Lung (tissue), 12 donors: ENCODE data around the gene CENPV. TPM values are rescaled to one million over a fixed set of nuclear protein-coding genes. Genes with fewer than 3 reads are reported as not detected.
"Not testable (repeated sequence)": the region's sequence is repeated elsewhere in the genome, so short reads cannot be mapped to it uniquely, and the experiment has no call there.

Experiments used
- ATAC-seq: fragments of 200-7000 bp; cut with Tn5 transposase; one replicate; pipeline ENCODE4 v1.9.1; 2020; ENCODE audit warnings: moderate number of reproducible peaks; ENCODE audit not compliant: insufficient read depth, low FRiP score
- DNase-seq, 3 donors: peaks; one replicate each; pipeline ENCODE4 v3.0.0-alpha.2; 2013 to 2017
- H3K27ac ChIP-seq, 2 donors: one replicate each; pipeline ENCODE4 v1.5.1; 2013; ENCODE audit warnings: mild to moderate bottlenecking in 2 of 2, moderate library complexity in 2 of 2, control low read depth in 1 of 2, inconsistent platforms in 1 of 2, low read depth in 1 of 2, low read length in 1 of 2
- H3K27me3 ChIP-seq, 3 donors: one replicate each; pipeline ENCODE4 v1.5.1; 2013; ENCODE audit warnings: low read length in 2 of 3; ENCODE audit not compliant: control insufficient read depth in 3 of 3, insufficient read depth in 3 of 3
- H3K36me3 ChIP-seq, 4 donors: one replicate each; pipeline ENCODE4 v1.5.1; 2013; ENCODE audit warnings: low read length in 4 of 4, mild to moderate bottlenecking in 1 of 4, moderate library complexity in 1 of 4; ENCODE audit not compliant: control insufficient read depth in 4 of 4, insufficient read depth in 4 of 4
- H3K4me1 ChIP-seq, 5 donors: one replicate each; pipeline ENCODE4 v1.5.1; 2013; ENCODE audit warnings: low read length in 5 of 5, mild to moderate bottlenecking in 2 of 5, moderate library complexity in 1 of 5; ENCODE audit not compliant: control insufficient read depth in 5 of 5, insufficient read depth in 5 of 5
- H3K4me3 ChIP-seq: one replicate; pipeline ENCODE4 v1.5.1; 2013; ENCODE audit warnings: mild to moderate bottlenecking, control low read depth, moderate library complexity
- H3K9ac ChIP-seq, 2 donors: one replicate each; pipeline ENCODE4 v1.5.1; 2013; ENCODE audit warnings: low read length in 2 of 2, control low read depth in 1 of 2; ENCODE audit not compliant: insufficient read depth in 1 of 2
- H3K9me3 ChIP-seq, 4 donors: one replicate each; pipeline ENCODE4 v1.5.1; 2013; ENCODE audit warnings: low read length in 3 of 4, mild to moderate bottlenecking in 1 of 4, moderate library complexity in 1 of 4; ENCODE audit not compliant: control insufficient read depth in 4 of 4, insufficient read depth in 3 of 4
- CTCF ChIP-seq: IDR thresholded peaks from 2 replicates; pipeline ENCODE4 v1.5.1; 2012; ENCODE audit warnings: mild to moderate bottlenecking; ENCODE audit errors: control extremely low read depth, extremely low read depth
- WGBS, 2 donors: extraction: QIAGEN DNeasy Blood & Tissue Kit; methylation state at CpG; one replicate each; pipeline ENCODE4 v1.1.7; 2013; 5-methylcytosine and 5-hydroxymethylcytosine counted together
- polyA plus RNA-seq, 2 donors: library from polyadenylated mRNA; stranded (reverse); fragments of 200-250 nt; gene quantifications; one replicate each; pipeline ENCODE4 v1.2.1, GENCODE V29; 2013
- total RNA-seq, 2 donors: library from RNA; depleted of rRNA in 1 of 2; stranded (reverse); fragments of >200 nt in 1 of 2; gene quantifications; one replicate each; pipeline ENCODE4 v1.2.1, GENCODE V29; 2014 to 2021
- donor health status: control.
- donor health status: control.
- donor health status: Bipolar disorder and iron deficiency.
- donor health status: healthy.
- donor health status: DM: yes; HTN: yes; CAD: no.

Gene CENPV
- total and polyA plus RNA-seq, 4 donors: 10.1 to 16.8 (median 14.5) TPM

- Histone ChIP-seq H3K27me3 (no peaks in the 10 kb centered on the region), H3K36me3 (no peaks in the 10 kb centered on the region), H3K4me1 (no peaks in the 10 kb centered on the region), H3K9me3 (no peaks in the 10 kb centered on the region), H3K27ac (no peak overlapping the region), H3K9ac (no peak overlapping the region), H3K4me3 (no peak overlapping the region)
- no peak for DNase-seq
- 95 to 96% methylated on average over 13 of the region's 13 CpGs for WGBS, 2 donors
- TF ChIP-seq CTCF: no peak
- ATAC-seq: no peak
Observed at GRCh38 chr17:16391451-16391850, 38.2 kb upstream of the CENPV start.

- H3K27me3 ChIP-seq, H3K9me3 ChIP-seq, ATAC-seq, H3K4me3 ChIP-seq, H3K9ac ChIP-seq, DNase-seq, H3K27ac ChIP-seq: not testable (repeated sequence)
- WGBS, 2 donors: 38 to 43% methylated on average over 23 of the region's 23 CpGs
- Histone ChIP-seq H3K4me1 (peaks cover 0 to 28% (median 13%) of the 10 kb centered on the region in 5 donors), H3K36me3 (peaks cover 1 to 23% (median 10%) of the 10 kb centered on the region in 4 donors)
Observed at GRCh38 chr17:16386126-16386507, 32.8 kb upstream of the CENPV start.

GRCh38 chr17:16384557-16384956 is 31.3 kb upstream of the CENPV start:
- peaks cover 1 to 28% (median 13%) of the 10 kb centered on the region in 5 donors for H3K4me1 ChIP-seq
- H3K4me3 ChIP-seq: no peak overlapping the region
- peak overlapping the region in 1 of 2 donors; percentile 17 for H3K27ac ChIP-seq
- no peak for DNase-seq
- TF ChIP-seq CTCF: no peak
- no peaks in the 10 kb centered on the region for H3K27me3 ChIP-seq
- no peaks in the 10 kb centered on the region for H3K9me3 ChIP-seq
- no peak overlapping the region for H3K9ac ChIP-seq
- H3K36me3 ChIP-seq: peaks cover 1 to 23% (median 10%) of the 10 kb centered on the region in 4 donors
- WGBS, 2 donors: 59 to 68% methylated on average over 5 of the region's 5 CpGs
- no peak for ATAC-seq

GRCh38 chr17:16383772-16384287 is 30.6 kb upstream of the CENPV start:
- 69 to 84% methylated on average over 5 of the region's 5 CpGs for WGBS, 2 donors
- Histone ChIP-seq H3K27me3 (no peaks in the 10 kb centered on the region), H3K27ac (no peak overlapping the region), H3K4me1 (peaks cover 1 to 28% (median 13%) of the 10 kb centered on the region in 5 donors), H3K36me3 (peaks cover 1 to 23% (median 10%) of the 10 kb centered on the region in 4 donors), H3K9ac (no peak overlapping the region), H3K9me3 (no peaks in the 10 kb centered on the region), H3K4me3 (no peak overlapping the region)
- ATAC-seq (no peak), DNase-seq (no peak)
- no peak for TF ChIP-seq CTCF
